Natural killer cell treated with Interleukin-12 subunit alpha and Interleukin-12 subunit beta and Interleukin-15 and Interleukin-18, amount 100 ng/mL, for 72 hours (primary cell): ENCODE results near the gene SRGAP3. TPM values are rescaled to one million over a fixed set of nuclear protein-coding genes. Genes with fewer than 3 reads are reported as not detected.

Source experiments
- ATAC-seq, 2 donors: fragments of 150-1000 bp; cut with Tn5 transposase in 1 of 2; sonication (Bioruptor Pico), chemical (Tn5 transposase) in 1 of 2; 2 replicates each; pipeline ENCODE4 v1.10.0; 2021
- DNase-seq: peaks from one replicate; pipeline ENCODE4 v3.0.0; 2022; ENCODE audit warnings: low spot score
- H3K27ac Mint-ChIP-seq, 2 donors: 1 replicate in 1 of 2; 2 replicates in 1 of 2; pipeline ENCODE4 v1.8.0; 2022; ENCODE audit warnings: mixed read lengths in 2 of 2, mild to moderate bottlenecking in 1 of 2, moderate library complexity in 1 of 2
- H3K27me3 Mint-ChIP-seq, 2 donors: 1 replicate in 1 of 2; 2 replicates in 1 of 2; pipeline ENCODE4 v1.8.0; 2022; ENCODE audit warnings: mixed read lengths in 2 of 2
- H3K36me3 Mint-ChIP-seq: one replicate; pipeline ENCODE4 v1.8.0; 2022; ENCODE audit warnings: mixed read lengths
- H3K4me1 Mint-ChIP-seq, 2 donors: 1 replicate in 1 of 2; 2 replicates in 1 of 2; pipeline ENCODE4 v1.8.0; 2022; ENCODE audit warnings: low read depth in 2 of 2, mixed read lengths in 2 of 2, mild to moderate bottlenecking in 1 of 2
- H3K4me3 Mint-ChIP-seq: one replicate; pipeline ENCODE4 v1.8.0; 2022; ENCODE audit warnings: mixed read lengths
- H3K9me3 Mint-ChIP-seq: 2 replicates; pipeline ENCODE4 v1.8.0; 2022; ENCODE audit warnings: mixed read lengths
- total RNA-seq, 2 donors: library from RNA; stranded (reverse); gene quantifications; one replicate each; pipeline ENCODE4 v1.2.3, GENCODE V29; 2022

Gene SRGAP3
- total RNA-seq, 2 donors from 2014 or later: 0.33 to 1.6 TPM

- H3K4me1 Mint-ChIP-seq: no peaks in the 10 kb centered on the region
- ATAC-seq (no peak), DNase-seq (no peak)
- H3K9me3 Mint-ChIP-seq: no peaks in the 10 kb centered on the region
- no peak overlapping the region for H3K27ac Mint-ChIP-seq
- H3K36me3 Mint-ChIP-seq: no peaks in the 10 kb centered on the region
- H3K27me3 Mint-ChIP-seq: peaks cover 0 to 7% of the 10 kb centered on the region in 2 donors
- no peak overlapping the region for H3K4me3 Mint-ChIP-seq
Observed at GRCh38 chr3:9020426-9020825, 229.0 kb downstream of the SRGAP3 start.

GRCh38 chr3:9019259-9019961 lies 230.0 kb downstream of the SRGAP3 start:
- Mint-ChIP-seq H3K27me3 (peaks cover 0 to 7% of the 10 kb centered on the region in 2 donors), H3K4me3 (no peak overlapping the region), H3K4me1 (no peaks in the 10 kb centered on the region), H3K27ac (no peak overlapping the region), H3K36me3 (no peaks in the 10 kb centered on the region), H3K9me3 (no peaks in the 10 kb centered on the region)
- no peak for DNase-seq
- ATAC-seq: no peak

GRCh38 chr3:9015250-9015649 lies 234.2 kb downstream of the SRGAP3 start:
- Mint-ChIP-seq H3K36me3 (no peaks in the 10 kb centered on the region), H3K4me3 (no peak overlapping the region), H3K9me3 (no peaks in the 10 kb centered on the region), H3K27ac (no peak overlapping the region), H3K27me3 (peaks cover 0 to 7% of the 10 kb centered on the region in 2 donors), H3K4me1 (no peaks in the 10 kb centered on the region)
- DNase-seq (no peak), ATAC-seq (no peak)

GRCh38 chr3:9013782-9014563 lies 235.5 kb downstream of the SRGAP3 start:
- Mint-ChIP-seq H3K4me1 (no peaks in the 10 kb centered on the region), H3K9me3 (no peaks in the 10 kb centered on the region), H3K36me3 (no peaks in the 10 kb centered on the region), H3K27ac (no peak overlapping the region), H3K27me3 (peaks cover 0 to 7% of the 10 kb centered on the region in 2 donors), H3K4me3 (no peak overlapping the region)
- no peak for DNase-seq
- ATAC-seq: no peak

- peaks cover 0 to 7% of the 10 kb centered on the region in 2 donors for H3K27me3 Mint-ChIP-seq
- no peak overlapping the region for H3K4me3 Mint-ChIP-seq
- no peaks in the 10 kb centered on the region for H3K36me3 Mint-ChIP-seq
- H3K4me1 Mint-ChIP-seq: no peaks in the 10 kb centered on the region
- H3K27ac Mint-ChIP-seq: no peak overlapping the region
- DNase-seq (no peak), ATAC-seq (no peak)
- no peaks in the 10 kb centered on the region for H3K9me3 Mint-ChIP-seq
Observed at GRCh38 chr3:9012521-9012920, 236.9 kb downstream of the SRGAP3 start.

- ATAC-seq (peak in 1 of 2 donors; percentile 26), DNase-seq (no peak)
- Mint-ChIP-seq H3K9me3 (no peaks in the 10 kb centered on the region), H3K36me3 (no peaks in the 10 kb centered on the region), H3K4me1 (no peaks in the 10 kb centered on the region), H3K4me3 (no peak overlapping the region), H3K27me3 (no peaks in the 10 kb centered on the region), H3K27ac (no peak overlapping the region)
Observed at GRCh38 chr3:9009976-9010545, 239.4 kb downstream of the SRGAP3 start.

- DNase-seq (no peak), ATAC-seq (no peak)
- Mint-ChIP-seq H3K27me3 (no peaks in the 10 kb centered on the region), H3K4me1 (no peaks in the 10 kb centered on the region), H3K4me3 (no peak overlapping the region), H3K36me3 (no peaks in the 10 kb centered on the region), H3K27ac (no peak overlapping the region), H3K9me3 (no peaks in the 10 kb centered on the region)
Observed at GRCh38 chr3:9008550-9009255, 240.7 kb downstream of the SRGAP3 start.

GRCh38 chr3:9007928-9008327 lies 241.5 kb downstream of the SRGAP3 start:
- Mint-ChIP-seq H3K4me1 (no peaks in the 10 kb centered on the region), H3K9me3 (no peaks in the 10 kb centered on the region), H3K27ac (no peak overlapping the region), H3K4me3 (no peak overlapping the region), H3K27me3 (no peaks in the 10 kb centered on the region), H3K36me3 (no peaks in the 10 kb centered on the region)
- ATAC-seq (no peak), DNase-seq (no peak)

- no peak for ATAC-seq
- Mint-ChIP-seq H3K9me3 (no peaks in the 10 kb centered on the region), H3K4me1 (no peaks in the 10 kb centered on the region), H3K36me3 (no peaks in the 10 kb centered on the region), H3K27me3 (peaks cover 0 to 2% of the 10 kb centered on the region in 2 donors), H3K27ac (no peak overlapping the region), H3K4me3 (no peak overlapping the region)
- DNase-seq: no peak
Observed at GRCh38 chr3:9007213-9007612, 242.2 kb downstream of the SRGAP3 start.

- H3K4me3 Mint-ChIP-seq: no peak overlapping the region
- no peak for ATAC-seq
- no peaks in the 10 kb centered on the region for H3K4me1 Mint-ChIP-seq
- peaks cover 0 to 22% of the 10 kb centered on the region in 2 donors for H3K27me3 Mint-ChIP-seq
- no peak overlapping the region for H3K27ac Mint-ChIP-seq
- no peak for DNase-seq
- no peaks in the 10 kb centered on the region for H3K36me3 Mint-ChIP-seq
- H3K9me3 Mint-ChIP-seq: no peaks in the 10 kb centered on the region
Observed at GRCh38 chr3:9000041-9000440, 249.4 kb downstream of the SRGAP3 start.

- no peaks in the 10 kb centered on the region for H3K9me3 Mint-ChIP-seq
- no peak overlapping the region for H3K4me3 Mint-ChIP-seq
- H3K27me3 Mint-ChIP-seq: peaks cover 0 to 20% of the 10 kb centered on the region in 2 donors
- DNase-seq (no peak), ATAC-seq (no peak)
- no peak overlapping the region for H3K27ac Mint-ChIP-seq
- no peaks in the 10 kb centered on the region for H3K4me1 Mint-ChIP-seq
- no peaks in the 10 kb centered on the region for H3K36me3 Mint-ChIP-seq
Observed at GRCh38 chr3:8997151-8997550, 252.3 kb downstream of the SRGAP3 start.

- H3K4me3 Mint-ChIP-seq: no peak overlapping the region
- H3K4me1 Mint-ChIP-seq: no peaks in the 10 kb centered on the region
- DNase-seq (no peak), ATAC-seq (no peak)
- H3K9me3 Mint-ChIP-seq: no peaks in the 10 kb centered on the region
- H3K27ac Mint-ChIP-seq: no peak overlapping the region
- H3K27me3 Mint-ChIP-seq: peaks cover 0 to 15% of the 10 kb centered on the region in 2 donors
- no peaks in the 10 kb centered on the region for H3K36me3 Mint-ChIP-seq
Observed at GRCh38 chr3:8996681-8997121, 252.7 kb downstream of the SRGAP3 start.

GRCh38 chr3:8996216-8996615 lies 253.2 kb downstream of the SRGAP3 start:
- no peak overlapping the region for H3K4me3 Mint-ChIP-seq
- H3K27me3 Mint-ChIP-seq: peaks cover 0 to 10% of the 10 kb centered on the region in 2 donors
- no peaks in the 10 kb centered on the region for H3K36me3 Mint-ChIP-seq
- H3K9me3 Mint-ChIP-seq: no peaks in the 10 kb centered on the region
- no peak overlapping the region for H3K27ac Mint-ChIP-seq
- DNase-seq (no peak), ATAC-seq (no peak)
- no peaks in the 10 kb centered on the region for H3K4me1 Mint-ChIP-seq
